Adrenal gland (tissue), 5 donors: ENCODE measurements around the gene UBL3.

ENCODE experiments used
- POLR2A ChIP-seq, 2 donors: fragments of 450-650 bp; IDR thresholded peaks; one replicate each; pipeline ENCODE4 v1.6.1; 2017; ENCODE audit warnings: antibody characterized with exemption in 2 of 2, mild to moderate bottlenecking in 2 of 2, moderate library complexity in 1 of 2
- TF ChIP-seq, protein P1 (sequence below), 6 experiments: fragments of 450-650 bp in 4 of 6; fragments of 200-600 bp in 2 of 6; sonication (generic) in 1 of 6; IDR thresholded peaks; 1 replicate in 5 of 6; 2 replicates in 1 of 6; pipeline versions ENCODE4 v1.5.1 to v1.8.0; 2016 to 2021; ENCODE audit warnings: antibody characterized with exemption in 6 of 6, mild to moderate bottlenecking in 2 of 6, moderate library complexity in 1 of 6
- donor health status: DM: no; HTN: no; CAD: no.

DNA sequence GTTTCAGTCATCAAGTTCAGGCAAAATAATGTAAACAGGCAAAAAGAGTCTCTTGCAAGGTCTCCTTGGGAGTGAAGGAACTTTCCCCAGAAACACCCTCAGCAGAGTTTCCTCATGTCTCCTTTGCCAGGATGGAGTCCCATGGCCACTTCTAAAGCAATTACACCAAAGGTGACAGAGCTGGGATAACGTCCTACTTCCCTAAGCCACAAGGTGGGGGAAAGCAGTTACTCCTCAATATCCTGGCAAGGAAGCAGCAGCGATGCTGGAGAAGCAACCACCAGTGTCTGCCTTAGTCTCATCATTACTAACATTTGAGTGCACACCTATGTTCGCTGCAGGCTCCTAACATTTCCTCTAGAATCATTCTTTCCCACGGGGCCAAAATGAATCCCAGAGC is 88.6 kb downstream of the UBL3 start:
- TF ChIP-seq, protein P1, sequence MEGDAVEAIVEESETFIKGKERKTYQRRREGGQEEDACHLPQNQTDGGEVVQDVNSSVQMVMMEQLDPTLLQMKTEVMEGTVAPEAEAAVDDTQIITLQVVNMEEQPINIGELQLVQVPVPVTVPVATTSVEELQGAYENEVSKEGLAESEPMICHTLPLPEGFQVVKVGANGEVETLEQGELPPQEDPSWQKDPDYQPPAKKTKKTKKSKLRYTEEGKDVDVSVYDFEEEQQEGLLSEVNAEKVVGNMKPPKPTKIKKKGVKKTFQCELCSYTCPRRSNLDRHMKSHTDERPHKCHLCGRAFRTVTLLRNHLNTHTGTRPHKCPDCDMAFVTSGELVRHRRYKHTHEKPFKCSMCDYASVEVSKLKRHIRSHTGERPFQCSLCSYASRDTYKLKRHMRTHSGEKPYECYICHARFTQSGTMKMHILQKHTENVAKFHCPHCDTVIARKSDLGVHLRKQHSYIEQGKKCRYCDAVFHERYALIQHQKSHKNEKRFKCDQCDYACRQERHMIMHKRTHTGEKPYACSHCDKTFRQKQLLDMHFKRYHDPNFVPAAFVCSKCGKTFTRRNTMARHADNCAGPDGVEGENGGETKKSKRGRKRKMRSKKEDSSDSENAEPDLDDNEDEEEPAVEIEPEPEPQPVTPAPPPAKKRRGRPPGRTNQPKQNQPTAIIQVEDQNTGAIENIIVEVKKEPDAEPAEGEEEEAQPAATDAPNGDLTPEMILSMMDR (IDR thresholded peaks at IDR 0.05): no peak
- no peak for TF ChIP-seq POLR2A (IDR thresholded peaks at IDR 0.05)
